Esophagus muscularis mucosa (tissue), 4 donors: ENCODE measurements around the gene CAMTA1. TPM values are rescaled to one million over a fixed set of nuclear protein-coding genes. Genes with fewer than 3 reads are reported as not detected.

ENCODE experiments used
- DNase-seq: peaks from one replicate; pipeline ENCODE4 v3.0.0-alpha.2; 2017; ENCODE audit errors: extremely low spot score
- H3K27ac ChIP-seq, 4 donors: fragments of 200-600 bp; sonication (generic); replicated peaks in 1 of 4; 1 replicate in 3 of 4; 2 replicates in 1 of 4; pipeline ENCODE4 v1.5.1; 2016 to 2019; ENCODE audit warnings: mild to moderate bottlenecking in 1 of 4
- H3K27me3 ChIP-seq, 4 donors: fragments of 200-600 bp; sonication (generic); one replicate each; pipeline versions ENCODE4 v1.5.1 to v1.6.0; 2016 to 2019
- H3K36me3 ChIP-seq, 4 donors: fragments of 200-600 bp; sonication (generic); one replicate each; pipeline ENCODE4 v1.5.1; 2016 to 2019
- H3K4me1 ChIP-seq, 4 donors: fragments of 200-600 bp; sonication (generic); one replicate each; pipeline ENCODE4 v1.5.1; 2016 to 2019
- H3K4me3 ChIP-seq, 4 donors: fragments of 200-600 bp; sonication (generic); 1 replicate in 2 of 4; 2 replicates in 2 of 4; pipeline ENCODE4 v1.5.1; 2016 to 2019; ENCODE audit warnings: mild to moderate bottlenecking in 4 of 4, moderate library complexity in 1 of 4
- H3K9me3 ChIP-seq, 4 donors: fragments of 200-600 bp; sonication (generic); 1 replicate in 3 of 4; 2 replicates in 1 of 4; pipeline ENCODE4 v1.5.1; 2016 to 2019
- EP300 ChIP-seq: sonication (generic); formaldehyde crosslinking; IDR thresholded peaks from one replicate; pipeline ENCODE4 v1.6.1; 2017; ENCODE audit warnings: antibody characterized with exemption
- POLR2A ChIP-seq: fragments of 450-650 bp; IDR thresholded peaks from one replicate; pipeline ENCODE4 v1.6.1; 2017; ENCODE audit warnings: antibody characterized with exemption, moderate library complexity, mild to moderate bottlenecking, low read depth
- POLR2AphosphoS5 ChIP-seq, 2 donors: sonication (generic); formaldehyde crosslinking; IDR thresholded peaks; one replicate each; pipeline ENCODE4 v1.6.1; 2017; ENCODE audit warnings: antibody characterized with exemption in 2 of 2
- WGBS: methylation state at CpG from one replicate; pipeline ENCODE4 v1.1.5; 2018; 5-methylcytosine and 5-hydroxymethylcytosine counted together
- intact Hi-C: fragments of 100-400 bp; cut with DNase I; formaldehyde crosslinking; loops from one replicate; pipeline ENCODE4 v1.15.1; 2023
- total RNA-seq, 4 donors: library from RNA; depleted of rRNA; stranded (reverse); fragments of >200 nt; gene quantifications; one replicate each; pipeline versions ENCODE4 v1.1.0 to v1.2.1, GENCODE V29; 2016
- TF ChIP-seq, protein P1 (sequence below), 3 experiments: fragments of 200-600 bp in 2 of 3; fragments of 450-650 bp in 1 of 3; sonication (generic) in 2 of 3; IDR thresholded peaks; one replicate each; pipeline ENCODE4 v1.5.1; 2017 to 2019; ENCODE audit warnings: antibody characterized with exemption in 3 of 3, mild to moderate bottlenecking in 2 of 3, moderate library complexity in 1 of 3

CAMTA1 gene
- total RNA-seq, 4 donors from 2014 or later = 109 to 226 (median 139) TPM

DNA sequence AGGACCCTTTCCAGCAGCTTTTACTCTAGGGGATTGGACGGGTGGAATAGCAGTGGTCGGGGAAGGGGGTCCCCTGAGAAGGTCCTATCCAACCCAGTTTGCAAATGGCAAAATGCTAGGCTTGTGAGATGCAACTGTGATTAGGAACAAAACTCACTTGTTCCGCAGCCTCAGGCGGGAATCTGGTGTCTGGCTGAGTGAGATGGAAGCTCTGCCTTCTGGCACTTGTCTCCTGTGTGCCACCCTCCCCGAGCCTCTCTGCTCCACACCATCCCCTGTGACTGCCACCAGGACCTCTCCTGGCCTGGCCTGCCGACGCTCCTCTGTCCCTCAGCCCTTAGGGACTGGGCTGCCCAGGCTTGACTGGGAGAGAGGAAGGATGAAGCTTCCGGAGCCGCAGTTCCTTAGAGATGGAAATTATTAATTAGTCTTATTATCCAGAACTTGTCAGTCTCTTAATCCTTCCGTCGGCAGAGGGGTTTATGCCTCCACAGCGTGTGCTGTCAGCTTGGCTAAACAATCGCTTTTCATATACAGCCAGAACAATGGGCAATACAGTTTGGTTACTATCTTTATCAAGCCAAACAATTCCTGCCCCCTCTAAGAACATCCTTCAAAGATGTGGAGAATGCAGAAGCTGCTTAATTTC, 693.0 kb downstream of the CAMTA1 start:
- H3K9me3 ChIP-seq = no peaks in the 10 kb centered on the region
- H3K4me1 ChIP-seq = peaks cover 0 to 28% (median 20%) of the 10 kb centered on the region in 4 donors
- no peak for DNase-seq
- peak overlapping the region; percentile 47 to 68 (median 64) for H3K27ac ChIP-seq
- no peak for TF ChIP-seq EP300
- no peak for TF ChIP-seq POLR2A
- TF ChIP-seq POLR2AphosphoS5 (IDR thresholded peaks at IDR 0.05) = no peak
- TF ChIP-seq, protein P1, sequence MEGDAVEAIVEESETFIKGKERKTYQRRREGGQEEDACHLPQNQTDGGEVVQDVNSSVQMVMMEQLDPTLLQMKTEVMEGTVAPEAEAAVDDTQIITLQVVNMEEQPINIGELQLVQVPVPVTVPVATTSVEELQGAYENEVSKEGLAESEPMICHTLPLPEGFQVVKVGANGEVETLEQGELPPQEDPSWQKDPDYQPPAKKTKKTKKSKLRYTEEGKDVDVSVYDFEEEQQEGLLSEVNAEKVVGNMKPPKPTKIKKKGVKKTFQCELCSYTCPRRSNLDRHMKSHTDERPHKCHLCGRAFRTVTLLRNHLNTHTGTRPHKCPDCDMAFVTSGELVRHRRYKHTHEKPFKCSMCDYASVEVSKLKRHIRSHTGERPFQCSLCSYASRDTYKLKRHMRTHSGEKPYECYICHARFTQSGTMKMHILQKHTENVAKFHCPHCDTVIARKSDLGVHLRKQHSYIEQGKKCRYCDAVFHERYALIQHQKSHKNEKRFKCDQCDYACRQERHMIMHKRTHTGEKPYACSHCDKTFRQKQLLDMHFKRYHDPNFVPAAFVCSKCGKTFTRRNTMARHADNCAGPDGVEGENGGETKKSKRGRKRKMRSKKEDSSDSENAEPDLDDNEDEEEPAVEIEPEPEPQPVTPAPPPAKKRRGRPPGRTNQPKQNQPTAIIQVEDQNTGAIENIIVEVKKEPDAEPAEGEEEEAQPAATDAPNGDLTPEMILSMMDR (IDR thresholded peaks at IDR 0.05) = no peak
- H3K27me3 ChIP-seq = no peaks in the 10 kb centered on the region
- WGBS = 42% methylated on average over 11 of the region's 13 CpGs
- no peak overlapping the region for H3K4me3 ChIP-seq
- intact Hi-C loops = no loop called here
- H3K36me3 ChIP-seq = no peaks in the 10 kb centered on the region

DNA sequence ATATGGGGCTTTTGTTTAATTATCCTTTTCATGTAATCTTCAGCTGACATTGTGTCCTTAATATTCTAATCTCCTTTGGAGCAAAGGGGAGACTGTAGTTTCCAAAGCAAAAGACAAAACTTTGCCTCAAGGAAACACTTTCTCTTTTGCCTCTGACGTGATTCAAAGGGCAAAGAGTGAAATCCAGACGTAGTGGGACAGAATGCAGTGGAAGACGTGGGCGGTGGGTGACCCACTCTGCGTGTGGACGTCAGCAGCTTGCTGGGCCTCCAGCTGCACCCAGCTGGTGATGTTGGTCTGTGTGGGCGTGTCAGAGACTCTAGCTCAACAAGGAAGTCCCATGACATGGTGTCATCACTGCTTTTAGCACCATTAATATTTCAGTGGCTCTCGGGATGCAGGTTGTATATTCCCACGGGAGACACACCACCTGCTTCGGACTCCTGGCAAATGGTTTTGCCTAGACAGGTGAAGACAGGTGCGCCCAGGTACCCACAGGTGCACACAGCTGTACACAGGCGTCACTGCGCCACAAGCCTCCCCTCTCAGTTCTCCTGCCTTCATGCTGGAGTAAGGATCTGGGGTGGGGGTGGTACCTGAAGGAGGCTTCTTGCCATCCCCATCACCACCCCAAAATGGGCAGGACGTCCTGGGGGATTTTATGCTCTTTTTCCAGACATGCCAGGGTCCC, 693.7 kb downstream of the CAMTA1 start:
- Histone ChIP-seq H3K36me3 (no peaks in the 10 kb centered on the region), H3K4me3 (no peak overlapping the region), H3K27me3 (no peaks in the 10 kb centered on the region), H3K4me1 (peaks cover 0 to 28% (median 20%) of the 10 kb centered on the region in 4 donors), H3K9me3 (no peaks in the 10 kb centered on the region), H3K27ac (peak overlapping the region; percentile 47 to 68 (median 64))
- TF ChIP-seq POLR2A (no peak), POLR2AphosphoS5 (IDR thresholded peaks at IDR 0.05) (peak; percentile 48 to 72), EP300 (peak; percentile 32)
- WGBS = 57% methylated on average over 13 of the region's 14 CpGs
- intact Hi-C loops = no loop called here
- DNase-seq = peak; percentile 96

DNA sequence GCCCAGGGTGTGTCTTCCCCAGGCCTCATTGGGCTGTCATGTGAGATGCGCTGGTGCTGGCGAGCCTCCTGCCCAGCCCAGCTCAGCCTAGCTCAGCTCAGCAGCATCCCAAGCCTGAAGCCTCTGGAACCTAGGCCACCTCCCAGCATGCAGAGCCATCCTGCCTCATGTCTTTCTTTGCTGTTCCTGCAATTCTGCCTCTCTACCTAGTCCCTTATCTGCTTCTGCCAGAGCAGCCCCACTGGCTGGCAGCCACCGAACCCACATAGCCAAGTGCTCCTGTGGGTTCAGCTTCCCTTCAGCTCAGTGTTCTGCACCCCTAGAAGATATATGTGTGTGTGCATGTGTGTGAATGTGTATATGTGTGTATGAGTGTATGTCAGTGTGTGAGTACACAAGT, 694.3 kb downstream of the CAMTA1 start:
- TF ChIP-seq EP300 = no peak
- TF ChIP-seq POLR2AphosphoS5 (IDR thresholded peaks at IDR 0.05) = no peak
- no peak for TF ChIP-seq POLR2A
- TF ChIP-seq, protein P1 (IDR thresholded peaks at IDR 0.05) = no peak
- 100% methylated on average over 1 of the region's 3 CpGs for WGBS
- Histone ChIP-seq H3K27ac (peak overlapping the region in 1 of 4 donors; percentile 47), H3K9me3 (no peaks in the 10 kb centered on the region), H3K4me1 (peaks cover 0 to 28% (median 20%) of the 10 kb centered on the region in 4 donors), H3K36me3 (no peaks in the 10 kb centered on the region), H3K4me3 (no peak overlapping the region), H3K27me3 (no peaks in the 10 kb centered on the region)
- intact Hi-C loops = no loop called here
- no peak for DNase-seq

DNA sequence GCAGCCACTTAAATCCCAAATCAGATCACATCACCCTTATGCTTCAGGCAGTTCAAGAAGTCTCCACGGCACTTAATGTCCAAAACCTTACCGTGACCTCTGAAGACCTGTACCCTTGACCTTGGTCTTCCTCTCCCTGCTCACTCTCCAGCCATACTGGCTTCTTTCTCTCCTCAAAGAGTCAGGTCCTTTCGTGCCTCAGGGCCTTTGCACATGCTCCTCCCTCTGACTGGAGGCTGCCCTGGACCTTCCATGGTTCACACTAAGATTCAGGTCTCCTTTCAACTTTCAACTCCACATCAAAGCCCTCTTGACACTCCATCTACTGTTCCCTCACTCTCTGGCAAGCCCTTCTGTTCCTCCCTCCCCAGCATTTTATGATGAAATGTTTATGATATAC, 695.9 kb downstream of the CAMTA1 start:
- H3K4me1 ChIP-seq = peaks cover 0 to 28% (median 20%) of the 10 kb centered on the region in 4 donors
- no peaks in the 10 kb centered on the region for H3K27me3 ChIP-seq
- no peaks in the 10 kb centered on the region for H3K36me3 ChIP-seq
- no peaks in the 10 kb centered on the region for H3K9me3 ChIP-seq
- no peak for DNase-seq
- no peak overlapping the region for H3K4me3 ChIP-seq
- intact Hi-C loops = no loop called here
- TF ChIP-seq POLR2A (no peak), EP300 (no peak), POLR2AphosphoS5 (IDR thresholded peaks at IDR 0.05) (no peak)
- TF ChIP-seq, protein P1 (IDR thresholded peaks at IDR 0.05) = no peak
- H3K27ac ChIP-seq = no peak overlapping the region
- 97% methylated on average over 3 of the region's 3 CpGs for WGBS

DNA sequence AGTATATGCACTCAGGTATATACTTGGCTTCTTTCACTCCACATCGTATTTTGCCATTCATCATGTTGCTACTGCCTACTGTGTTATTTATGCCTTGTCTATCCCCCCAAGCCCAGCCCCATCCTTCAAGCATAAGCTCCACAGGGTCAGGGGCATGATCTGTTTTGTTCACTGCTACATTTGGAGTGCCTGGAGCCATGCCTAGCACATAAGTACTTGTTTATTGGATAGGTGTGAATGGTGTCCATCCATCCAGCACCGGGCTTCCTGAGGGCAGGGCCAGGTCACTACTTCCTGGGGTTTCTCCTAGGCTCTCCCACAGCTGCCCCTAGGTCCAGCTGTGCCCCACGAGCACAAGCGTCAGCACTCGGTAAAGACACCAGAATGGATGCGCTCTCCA, 696.8 kb downstream of the CAMTA1 start:
- H3K27me3 ChIP-seq = no peaks in the 10 kb centered on the region
- TF ChIP-seq EP300 (no peak), POLR2A (no peak)
- TF ChIP-seq, protein P1 (IDR thresholded peaks at IDR 0.05) = no peak
- peaks cover 0 to 23% (median 20%) of the 10 kb centered on the region in 4 donors for H3K4me1 ChIP-seq
- intact Hi-C loops = no loop called here
- no peak for DNase-seq
- H3K27ac ChIP-seq = no peak overlapping the region
- no peak overlapping the region for H3K4me3 ChIP-seq
- H3K9me3 ChIP-seq = no peaks in the 10 kb centered on the region
- no peaks in the 10 kb centered on the region for H3K36me3 ChIP-seq
- WGBS = 84% methylated on average over 6 of the region's 6 CpGs
